C4-2B (cell line): Measurements from ENCODE around the gene RBM18.

ENCODE experiments used
- CTCF ChIP-seq: fragments of 450-650 bp; conservative IDR thresholded peaks from 2 replicates; pipeline ENCODE4 v1.5.1; 2017; ENCODE audit warnings: mild to moderate bottlenecking
- ZFX ChIP-seq: fragments of 450-650 bp; IDR thresholded peaks from 2 replicates; pipeline ENCODE4 v1.6.1; 2017

GRCh38 chr9:122254761-122255160, 9.9 kb downstream of the RBM18 start:
- no peak for TF ChIP-seq CTCF
- TF ChIP-seq ZFX: no peak
